Dedifferentiated amniotic fluid mesenchymal stem cell (primary cell): Measurements from ENCODE around the gene TNNT1.

Experiments
- DNase-seq: peaks from one replicate; pipeline ENCODE4 v3.0.0-alpha.2; 2016; ENCODE audit errors: extremely low spot score

TNNT1 gene

DNA sequence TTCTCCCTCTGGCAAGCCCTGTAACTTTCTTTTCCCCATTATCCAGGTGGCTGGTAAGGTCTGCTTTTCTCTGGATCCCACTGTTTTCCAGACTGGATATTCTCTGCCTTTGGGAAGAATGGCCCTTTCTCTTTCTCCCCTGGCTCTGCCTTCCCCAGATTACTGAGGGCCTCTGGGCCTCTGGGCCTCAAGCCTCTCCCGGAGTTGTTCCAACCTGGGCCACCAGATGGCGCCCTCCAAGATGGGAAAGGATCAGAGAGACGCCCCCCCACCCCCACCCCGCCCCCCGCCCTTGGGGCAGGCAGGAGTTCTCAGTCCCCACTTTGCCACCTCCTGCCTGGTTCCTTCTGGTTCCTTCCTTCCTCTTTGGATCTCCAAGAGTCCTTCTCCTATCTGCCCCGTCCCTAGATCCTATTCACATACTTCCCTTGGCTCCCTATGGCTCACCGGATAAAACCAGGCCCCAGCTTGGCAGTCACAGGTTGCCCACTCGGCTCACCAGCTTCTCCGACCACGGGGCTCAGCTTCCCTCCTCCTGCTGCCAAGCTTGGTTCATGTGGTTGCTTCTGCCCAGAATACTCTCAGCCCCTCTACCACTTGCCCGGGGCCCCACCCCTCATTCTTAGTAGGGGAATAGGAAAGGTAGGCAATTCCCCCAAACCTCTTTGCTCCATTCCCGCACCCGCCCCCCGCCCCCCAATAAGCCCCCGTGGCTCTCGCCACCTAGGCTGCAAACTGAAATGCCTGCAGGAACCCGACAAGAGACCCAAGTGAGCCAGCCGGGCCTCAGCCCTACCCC, 60.3 kb downstream of the TNNT1 start:
- peak; percentile 68 for DNase-seq

DNA sequence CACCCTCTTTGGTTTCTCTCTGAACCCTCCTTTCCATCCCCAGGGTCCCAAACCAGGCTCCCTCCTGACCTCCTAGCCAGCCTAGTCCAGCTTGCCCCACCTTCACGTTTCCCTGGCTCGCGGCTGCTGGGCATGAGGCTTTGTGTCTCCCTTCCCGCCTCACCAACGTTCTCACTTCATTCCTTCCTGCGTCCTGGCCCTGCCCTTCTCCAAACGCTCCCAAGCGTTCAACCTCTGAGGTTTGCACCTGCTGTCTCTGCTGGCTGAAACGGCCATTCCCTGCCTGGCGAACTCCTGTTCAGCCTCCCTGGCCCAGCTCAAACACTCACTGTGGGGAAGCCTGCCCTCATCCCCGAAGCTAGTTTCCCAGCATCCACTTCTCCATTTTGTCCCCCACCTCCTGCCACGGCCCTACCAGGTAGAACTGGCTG, 61.0 kb downstream of the TNNT1 start:
- no peak for DNase-seq

DNA sequence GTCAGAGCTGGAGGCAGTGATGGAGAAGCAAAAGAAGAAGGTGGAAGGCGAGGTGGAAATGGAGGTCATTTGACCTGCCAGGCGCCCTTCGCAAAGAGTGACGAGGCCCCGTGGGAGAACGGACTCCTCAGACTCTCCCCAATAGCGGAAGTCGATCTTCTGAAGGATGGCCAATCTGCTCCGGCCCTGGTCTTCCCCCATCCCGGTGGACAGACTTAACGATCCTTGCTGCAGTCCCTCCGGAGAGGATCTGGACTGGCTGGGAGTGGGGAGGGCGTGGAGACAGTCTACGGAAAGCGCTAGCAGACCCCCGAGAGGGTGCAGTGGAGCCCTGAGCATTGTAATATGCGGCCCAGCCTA, 61.5 kb downstream of the TNNT1 start:
- DNase-seq: no peak

DNA sequence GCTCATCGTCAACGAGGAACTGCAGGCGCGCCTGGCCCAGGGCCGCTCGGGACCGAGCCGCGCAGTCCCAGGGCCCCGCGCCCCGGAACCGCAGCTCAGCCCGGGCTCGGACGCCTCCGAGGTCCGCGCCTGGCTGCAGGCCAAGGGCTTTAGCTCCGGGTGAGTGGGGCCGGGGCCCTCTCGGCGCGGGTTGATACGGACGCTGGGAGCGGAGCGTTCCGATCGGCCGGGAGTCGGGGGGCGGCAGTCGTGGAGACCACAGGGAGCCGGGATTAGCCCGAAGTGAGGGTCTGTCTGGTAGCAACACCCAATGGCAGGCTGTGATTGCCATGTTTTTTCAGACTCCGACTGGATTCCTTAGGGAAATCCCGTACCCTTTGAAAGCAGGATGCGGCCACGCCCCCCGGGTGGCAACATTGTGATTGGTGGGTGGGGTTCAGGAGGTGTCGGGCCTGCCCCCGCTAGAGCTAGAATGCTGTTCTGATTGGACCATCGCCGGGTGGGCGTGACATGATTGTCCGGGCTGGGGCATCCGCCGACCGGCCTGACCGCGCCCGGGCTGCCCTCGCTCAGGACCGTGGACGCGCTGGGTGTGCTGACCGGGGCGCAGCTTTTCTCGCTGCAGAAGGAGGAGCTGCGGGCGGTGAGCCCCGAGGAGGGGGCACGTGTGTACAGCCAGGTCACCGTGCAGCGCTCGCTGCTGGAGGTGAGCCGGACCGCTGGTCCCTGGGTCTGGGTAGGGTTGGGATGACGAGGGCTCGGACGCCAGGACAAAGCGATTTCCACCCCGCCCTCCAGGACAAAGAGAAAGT, 62.1 kb downstream of the TNNT1 start:
- peak; percentile 74 for DNase-seq

DNA sequence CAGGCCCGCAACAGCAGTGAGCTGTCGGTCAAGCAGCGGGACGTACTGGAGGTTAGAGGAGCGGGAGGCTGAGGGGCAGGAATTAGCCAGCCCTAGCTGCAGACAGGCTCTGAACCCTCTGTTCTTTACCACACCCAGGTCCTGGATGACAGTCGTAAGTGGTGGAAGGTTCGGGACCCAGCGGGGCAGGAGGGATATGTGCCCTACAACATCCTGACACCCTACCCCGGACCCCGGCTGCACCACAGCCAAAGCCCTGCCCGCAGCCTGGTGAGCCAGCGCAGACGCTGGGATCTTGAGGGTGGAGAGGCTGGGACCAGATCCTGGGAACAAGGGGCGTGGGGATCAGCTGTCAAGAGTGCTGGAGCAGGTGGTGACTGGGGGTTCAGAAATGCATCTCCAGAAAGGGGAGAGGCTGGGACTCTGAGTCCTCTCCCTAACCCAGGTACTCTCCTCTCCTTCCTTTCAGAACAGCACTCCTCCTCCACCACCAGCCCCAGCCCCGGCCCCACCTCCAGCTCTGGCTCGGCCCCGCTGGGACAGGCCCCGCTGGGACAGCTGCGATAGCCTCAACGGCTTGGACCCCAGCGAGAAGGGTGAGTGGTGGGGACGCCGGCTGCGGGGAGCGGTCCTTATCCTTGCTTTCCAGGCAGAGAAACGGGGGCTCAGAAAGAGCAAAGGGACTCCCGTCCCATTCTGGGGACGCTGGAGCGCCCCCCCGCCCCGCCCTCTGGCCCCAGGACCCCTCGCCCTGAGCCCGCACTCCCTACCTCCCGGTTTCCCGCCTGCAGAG, 62.9 kb downstream of the TNNT1 start:
- DNase-seq: no peak

DNA sequence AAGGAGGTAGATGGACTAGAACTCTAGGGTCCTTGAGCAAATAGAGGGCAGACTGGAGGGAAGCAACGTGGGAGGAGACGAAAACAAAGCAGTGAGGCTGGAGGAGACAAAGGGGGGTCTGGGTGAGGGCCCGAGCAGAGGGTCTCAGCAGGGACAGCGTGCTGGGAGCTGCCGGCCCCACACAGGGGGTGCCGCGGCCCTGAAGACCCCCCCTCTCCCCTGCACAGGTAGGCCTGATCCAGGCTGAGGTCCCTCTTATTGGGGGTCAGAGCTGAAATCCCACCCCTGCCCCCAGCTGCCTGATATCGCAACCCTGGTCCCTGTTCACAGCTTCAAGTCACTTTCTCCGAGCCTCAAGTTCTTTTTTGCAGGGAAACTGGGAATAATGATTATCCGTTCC, 64.6 kb downstream of the TNNT1 start:
- DNase-seq: no peak

DNA sequence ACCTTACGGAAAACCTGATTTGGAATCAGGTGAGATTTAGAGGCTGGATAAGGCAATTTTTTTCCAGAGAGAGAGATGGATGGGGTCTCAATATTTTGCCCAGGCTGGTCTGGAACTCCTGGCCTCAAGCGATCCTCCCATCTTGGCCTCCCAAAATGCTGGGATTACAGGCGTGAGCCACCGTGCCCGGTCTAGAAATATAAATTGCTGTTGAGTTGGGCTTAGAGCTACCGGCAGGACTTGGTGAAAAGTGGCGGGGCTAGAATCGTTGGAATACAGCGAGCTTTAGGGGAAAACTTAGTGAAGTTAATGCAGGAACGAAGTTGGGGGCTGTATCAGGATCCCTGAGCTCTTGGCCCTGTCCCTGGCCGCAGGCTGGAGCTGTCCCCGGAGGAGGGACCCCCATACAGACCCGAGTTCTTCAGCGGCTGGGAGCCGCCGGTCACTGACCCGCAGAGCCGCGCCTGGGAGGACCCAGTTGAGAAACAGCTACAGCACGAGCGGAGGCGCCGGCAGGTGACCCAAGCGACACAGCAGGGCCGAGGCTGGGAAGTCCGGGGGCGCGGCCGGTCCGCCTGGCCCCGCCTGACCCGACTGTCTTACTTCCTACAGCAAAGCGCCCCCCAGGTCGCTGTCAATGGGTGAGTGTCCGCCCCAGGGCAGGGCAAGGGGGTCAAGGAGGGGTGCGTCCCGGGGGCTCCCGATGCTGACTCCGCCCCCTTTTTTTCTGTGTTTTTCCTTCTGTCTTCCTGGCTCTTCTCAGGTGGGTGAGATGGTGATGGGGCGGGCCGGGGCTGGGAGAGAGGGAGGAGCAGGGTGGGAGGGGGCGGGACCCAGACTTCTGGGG, 65.8 kb downstream of the TNNT1 start:
- DNase-seq: no peak
